GM18909 (cell line): ENCODE measurements around the gene INTS14.
A peak's percentile ranks its signal among the peaks of the same experiment; 100 is the strongest.

ENCODE experiments used
- ATAC-seq: cut with Tn5 transposase; IDR thresholded peaks from one replicate; pipeline ENCODE4 v1.9.1; 2021; ENCODE audit warnings: mild to moderate bottlenecking; ENCODE audit not compliant: unreplicated experiment, poor library complexity

The INTS14 gene

GRCh38 chr15:65541231-65541820, 69.6 kb downstream of the INTS14 start:
- ATAC-seq: no peak

DNA sequence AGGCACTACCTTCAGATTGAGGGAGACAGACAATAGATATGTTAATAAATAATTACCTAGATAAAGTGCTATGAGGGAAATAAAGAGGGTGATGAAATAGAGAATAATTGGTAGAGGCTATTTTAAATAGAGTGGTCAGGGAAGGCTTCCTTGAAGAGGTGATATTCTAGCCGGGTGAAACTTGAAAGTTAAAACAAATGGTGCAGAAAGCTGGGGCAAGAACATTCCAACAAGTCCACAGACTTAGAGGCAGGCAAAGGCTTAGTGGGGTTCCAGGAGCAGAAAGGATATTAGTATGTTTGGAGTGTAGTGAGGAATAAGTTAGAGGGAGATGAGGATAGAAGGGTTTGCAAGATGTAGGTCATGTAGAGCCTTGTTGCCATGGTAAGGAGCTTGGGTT, 70.6 kb downstream of the INTS14 start:
- ATAC-seq: no peak

DNA sequence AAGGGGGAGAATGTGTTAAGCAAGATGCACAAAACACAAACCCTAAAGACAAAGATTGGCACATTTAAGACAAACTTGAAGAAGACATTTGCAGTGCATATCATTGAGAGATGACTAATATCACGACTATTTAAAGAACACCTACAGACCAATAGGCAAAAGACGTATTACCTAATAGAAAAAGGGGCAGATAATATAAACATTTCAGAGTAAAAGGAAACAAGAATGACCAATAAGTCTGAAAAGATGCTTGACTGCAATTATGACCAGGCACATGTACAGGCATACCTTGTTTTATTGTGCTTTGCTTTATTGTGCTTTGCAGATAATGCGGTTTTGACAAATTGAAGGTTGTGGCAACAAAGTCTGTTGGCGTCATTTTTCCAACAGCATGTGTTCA, 75.7 kb downstream of the INTS14 start:
- no peak for ATAC-seq

- ATAC-seq: no peak
These were observed 77.7 kb downstream of the INTS14 start for GRCh38 chr15:65533057-65533756.

GRCh38 chr15:65532738-65533051, 78.2 kb downstream of the INTS14 start:
- no peak for ATAC-seq

GRCh38 chr15:65530318-65531111, 80.4 kb downstream of the INTS14 start, which contains the start of gene HACD3:
Gene HACD3 (plus strand): TSS chr15:65530463. CDS start chr15:65530632, 169 bp downstream.
- peak; percentile 84 for ATAC-seq

DNA sequence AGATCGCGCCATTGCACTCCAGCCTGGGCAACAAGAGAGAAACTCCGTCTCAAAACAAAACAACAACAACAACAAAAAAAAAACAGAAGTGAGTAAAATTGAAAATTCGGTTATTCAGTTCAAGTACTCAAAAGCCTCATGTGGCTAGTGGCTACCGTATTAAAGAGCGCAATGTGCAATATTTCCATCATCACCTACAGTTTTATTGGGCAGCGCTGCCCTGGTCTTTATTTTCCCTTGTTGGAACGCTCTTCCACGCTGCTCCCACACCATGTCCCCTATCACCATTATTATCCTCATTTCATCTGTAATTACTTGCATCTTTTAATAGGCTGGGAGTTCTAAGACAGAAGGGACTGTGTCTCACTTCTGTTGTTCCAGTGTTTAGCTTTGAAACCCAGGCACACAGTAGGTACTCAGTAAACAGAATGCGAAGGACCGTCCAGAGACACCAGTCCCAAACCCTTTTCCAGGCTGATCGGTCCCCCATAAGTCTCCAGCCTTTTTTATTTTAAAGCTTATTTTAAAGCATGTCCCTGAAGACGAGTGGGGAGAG, 81.1 kb downstream of the INTS14 start:
- ATAC-seq: no peak
